Uterus (tissue), 2 donors: ENCODE results near the gene ATAD1.

Source experiments
- POLR2A ChIP-seq, 2 donors: fragments of 450-650 bp; IDR thresholded peaks; one replicate each; pipeline ENCODE4 v1.6.1; 2016; ENCODE audit warnings: antibody characterized with exemption in 2 of 2, mild to moderate bottlenecking in 1 of 2, moderate library complexity in 1 of 2
- TF ChIP-seq, protein P1 (sequence below), 4 experiments: fragments of 200-600 bp in 2 of 4; fragments of 450-650 bp in 2 of 4; sonication (generic) in 2 of 4; IDR thresholded peaks; one replicate each; pipeline ENCODE4 v1.5.1; 2016 to 2019; ENCODE audit warnings: antibody characterized with exemption in 4 of 4, mild to moderate bottlenecking in 2 of 4, moderate library complexity in 1 of 4

DNA sequence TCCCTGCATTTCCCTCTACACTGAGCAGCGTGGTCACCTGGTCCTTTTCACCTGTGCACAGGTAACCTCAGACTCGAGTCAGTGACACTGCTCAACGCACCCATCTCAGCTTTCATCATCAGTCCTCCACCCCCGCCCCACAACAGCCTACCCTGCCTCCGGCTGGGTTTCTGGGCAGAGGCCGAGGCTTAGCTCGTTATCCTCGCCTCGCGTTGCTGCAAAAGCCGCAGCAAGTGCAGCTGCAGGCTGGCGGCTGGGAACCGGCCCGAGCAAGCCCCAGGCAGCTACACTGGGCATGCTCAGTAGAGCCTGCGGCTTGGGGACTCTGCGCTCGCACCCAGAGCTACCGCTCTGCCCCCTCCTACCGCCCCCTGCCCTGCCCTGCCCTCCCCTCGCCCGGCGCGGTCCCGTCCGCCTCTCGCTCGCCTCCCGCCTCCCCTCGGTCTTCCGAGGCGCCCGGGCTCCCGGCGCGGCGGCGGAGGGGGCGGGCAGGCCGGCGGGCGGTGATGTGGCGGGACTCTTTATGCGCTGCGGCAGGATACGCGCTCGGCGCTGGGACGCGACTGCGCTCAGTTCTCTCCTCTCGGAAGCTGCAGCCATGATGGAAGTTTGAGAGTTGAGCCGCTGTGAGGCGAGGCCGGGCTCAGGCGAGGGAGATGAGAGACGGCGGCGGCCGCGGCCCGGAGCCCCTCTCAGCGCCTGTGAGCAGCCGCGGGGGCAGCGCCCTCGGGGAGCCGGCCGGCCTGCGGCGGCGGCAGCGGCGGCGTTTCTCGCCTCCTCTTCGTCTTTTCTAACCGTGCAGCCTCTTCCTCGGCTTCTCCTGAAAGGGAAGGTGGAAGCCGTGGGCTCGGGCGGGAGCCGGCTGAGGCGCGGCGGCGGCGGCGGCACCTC is 45.3 kb upstream of the ATAD1 start, which contains the start of the genes KLLN and PTEN:
- peak; percentile 77 to 91 for TF ChIP-seq POLR2A (IDR thresholded peaks at IDR 0.05)
- TF ChIP-seq, protein P1, sequence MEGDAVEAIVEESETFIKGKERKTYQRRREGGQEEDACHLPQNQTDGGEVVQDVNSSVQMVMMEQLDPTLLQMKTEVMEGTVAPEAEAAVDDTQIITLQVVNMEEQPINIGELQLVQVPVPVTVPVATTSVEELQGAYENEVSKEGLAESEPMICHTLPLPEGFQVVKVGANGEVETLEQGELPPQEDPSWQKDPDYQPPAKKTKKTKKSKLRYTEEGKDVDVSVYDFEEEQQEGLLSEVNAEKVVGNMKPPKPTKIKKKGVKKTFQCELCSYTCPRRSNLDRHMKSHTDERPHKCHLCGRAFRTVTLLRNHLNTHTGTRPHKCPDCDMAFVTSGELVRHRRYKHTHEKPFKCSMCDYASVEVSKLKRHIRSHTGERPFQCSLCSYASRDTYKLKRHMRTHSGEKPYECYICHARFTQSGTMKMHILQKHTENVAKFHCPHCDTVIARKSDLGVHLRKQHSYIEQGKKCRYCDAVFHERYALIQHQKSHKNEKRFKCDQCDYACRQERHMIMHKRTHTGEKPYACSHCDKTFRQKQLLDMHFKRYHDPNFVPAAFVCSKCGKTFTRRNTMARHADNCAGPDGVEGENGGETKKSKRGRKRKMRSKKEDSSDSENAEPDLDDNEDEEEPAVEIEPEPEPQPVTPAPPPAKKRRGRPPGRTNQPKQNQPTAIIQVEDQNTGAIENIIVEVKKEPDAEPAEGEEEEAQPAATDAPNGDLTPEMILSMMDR (IDR thresholded peaks at IDR 0.05), result peak in 1 of 4 experiments; percentile 22
